NOMO-1 (cell line): ENCODE measurements around the gene DSG3.

Experiments used
- DNase-seq, 2 experiments: peaks; one replicate each; lab custom pipeline; 2025; ENCODE audit not compliant: unreplicated experiment in 2 of 2; lab: John Stamatoyannopoulos, UW

The DSG3 gene

DNA sequence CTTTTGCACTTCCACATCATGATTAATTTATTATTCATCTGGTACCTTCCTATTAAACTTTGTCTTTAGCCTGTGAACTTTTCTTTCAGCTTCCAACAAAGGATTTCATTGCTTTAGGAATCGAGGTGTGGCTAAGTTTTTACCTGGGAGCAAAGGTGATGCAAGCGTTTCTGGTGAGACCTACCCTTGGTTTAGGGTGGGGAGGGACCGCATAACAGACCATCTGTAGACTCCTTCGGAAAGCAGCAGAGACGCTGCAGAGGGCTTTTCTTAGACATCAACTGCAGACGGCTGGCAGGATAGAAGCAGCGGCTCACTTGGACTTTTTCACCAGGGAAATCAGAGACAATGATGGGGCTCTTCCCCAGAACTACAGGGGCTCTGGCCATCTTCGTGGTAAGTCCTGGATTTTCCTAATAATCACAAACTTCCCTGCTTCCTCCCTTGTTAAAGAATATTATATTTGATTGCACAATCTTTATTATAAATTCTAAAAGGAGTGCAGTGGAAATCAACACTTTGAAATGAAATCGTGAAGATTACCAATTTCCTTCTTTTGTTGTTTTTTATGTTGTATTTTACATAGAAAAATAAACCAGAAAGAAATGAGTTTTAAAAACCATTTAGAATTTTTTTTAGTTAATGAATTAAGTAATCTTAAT is at the start of gene DSG3:
Gene DSG3 (plus strand): TSS at position 212 of the 662 bp plus-strand sequence. CDS start 137 bp downstream, at position 349.
- no peak for DNase-seq

DNA sequence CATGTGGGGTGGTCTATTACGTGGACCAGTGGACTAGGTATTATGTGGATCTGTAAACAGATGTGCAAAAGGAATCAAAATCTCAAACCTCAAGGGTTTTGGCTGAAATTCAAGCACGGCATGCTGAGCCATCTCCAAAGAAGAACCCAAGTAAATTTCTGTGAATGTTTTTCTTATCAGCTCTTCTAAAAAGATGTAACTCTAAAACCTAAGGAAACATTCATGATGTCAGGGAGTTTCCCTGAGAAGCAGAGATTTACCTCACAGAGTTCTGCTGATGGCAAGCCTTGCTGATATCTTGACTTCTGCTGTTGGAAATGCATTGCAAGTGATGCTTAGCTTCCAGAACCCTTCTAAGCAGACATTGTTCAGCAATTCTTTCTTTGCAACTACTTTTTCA is 49.4 kb upstream of the DSG3 start:
- no peak for DNase-seq

GRCh38 chr18:31399306-31400032 is 48.1 kb upstream of the DSG3 start:
- DNase-seq: peak; percentile 9 to 52

GRCh38 chr18:31401156-31402025 is 46.1 kb upstream of the DSG3 start:
- no peak for DNase-seq

- DNase-seq: no peak
These were observed 45.5 kb upstream of the DSG3 start for GRCh38 chr18:31402026-31402373.

GRCh38 chr18:31403409-31403808 is 44.1 kb upstream of the DSG3 start:
- DNase-seq: no peak

DNA sequence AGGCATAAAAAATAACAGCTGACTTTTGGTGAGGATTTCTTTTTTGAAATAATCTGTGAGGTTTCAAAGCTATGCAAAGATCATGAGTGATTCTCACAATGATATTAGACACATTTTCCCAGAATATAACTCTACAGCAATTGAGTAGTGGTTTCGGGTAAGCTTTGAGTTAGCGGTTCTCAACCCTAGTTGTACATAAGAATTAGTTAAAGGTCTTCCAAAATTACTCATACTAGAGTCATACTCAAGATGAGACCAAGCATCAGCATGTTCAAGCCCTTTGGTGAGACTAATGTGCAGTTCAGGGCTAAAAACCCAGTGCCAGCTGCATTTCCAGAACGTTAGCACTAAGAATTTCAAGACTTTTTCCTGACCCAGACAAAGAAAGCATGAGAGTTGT is 39.9 kb upstream of the DSG3 start:
- DNase-seq: no peak

DNA sequence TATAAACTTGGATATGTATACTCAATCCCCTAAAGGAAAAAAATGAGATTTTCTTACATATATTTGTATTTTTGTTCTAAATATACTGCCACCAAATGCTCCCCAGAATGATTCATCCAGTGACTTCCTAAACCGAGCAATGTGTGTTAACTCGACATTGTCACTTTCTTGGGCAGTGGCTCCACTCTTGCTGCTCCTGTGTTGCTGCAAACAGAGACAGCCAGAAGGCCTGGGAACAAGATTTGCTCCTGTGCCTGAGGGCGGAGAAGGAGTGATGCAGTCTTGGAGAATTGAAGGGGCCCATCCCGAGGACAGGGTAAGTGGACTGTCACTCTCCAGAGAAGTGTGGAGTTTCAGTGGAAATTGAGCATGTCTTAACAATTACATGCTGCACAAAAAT is 38.3 kb upstream of the DSG3 start:
- DNase-seq: no peak

GRCh38 chr18:31410716-31411483 is 36.6 kb upstream of the DSG3 start:
- DNase-seq: no peak

DNA sequence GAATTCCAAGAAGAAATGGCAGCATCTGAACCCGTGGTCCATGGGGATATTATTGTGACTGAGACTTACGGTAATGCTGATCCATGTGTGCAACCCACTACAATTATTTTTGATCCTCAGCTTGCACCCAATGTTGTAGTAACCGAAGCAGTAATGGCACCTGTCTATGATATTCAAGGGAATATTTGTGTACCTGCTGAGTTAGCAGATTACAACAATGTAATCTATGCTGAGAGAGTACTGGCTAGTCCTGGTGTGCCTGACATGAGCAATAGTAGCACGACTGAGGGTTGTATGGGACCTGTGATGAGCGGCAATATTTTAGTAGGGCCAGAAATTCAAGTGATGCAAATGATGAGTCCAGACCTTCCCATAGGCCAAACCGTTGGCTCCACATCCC is 34.4 kb upstream of the DSG3 start:
- no peak for DNase-seq

DNA sequence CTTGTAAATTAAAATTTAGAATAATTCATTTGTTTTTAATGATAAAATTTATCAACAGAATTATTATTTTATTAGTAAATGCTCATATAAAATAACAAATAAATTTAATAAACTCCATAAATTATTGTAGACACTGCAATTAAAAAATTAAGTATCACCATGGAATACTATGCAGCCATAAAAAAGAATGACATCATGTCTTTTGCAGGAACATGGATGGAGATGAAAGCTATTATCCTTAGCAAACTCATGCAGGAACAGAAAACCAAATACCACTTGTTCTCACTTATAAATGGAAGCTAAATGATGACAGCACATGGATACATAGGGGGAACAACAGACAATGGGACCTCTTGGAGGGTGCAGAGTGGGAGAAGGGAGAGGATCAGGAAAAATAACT is 29.7 kb upstream of the DSG3 start:
- DNase-seq: no peak

GRCh38 chr18:31419457-31419932 is 28.0 kb upstream of the DSG3 start:
- DNase-seq: no peak

GRCh38 chr18:31420032-31420431 is 27.5 kb upstream of the DSG3 start:
- no peak for DNase-seq

- no peak for DNase-seq
These were observed 27.0 kb upstream of the DSG3 start for GRCh38 chr18:31420524-31420923.

- DNase-seq: peak; percentile 4 to 26
These were observed 23.1 kb upstream of the DSG3 start for GRCh38 chr18:31424383-31424988.

- no peak for DNase-seq
These were observed 21.5 kb upstream of the DSG3 start for GRCh38 chr18:31426021-31426420.

DNA sequence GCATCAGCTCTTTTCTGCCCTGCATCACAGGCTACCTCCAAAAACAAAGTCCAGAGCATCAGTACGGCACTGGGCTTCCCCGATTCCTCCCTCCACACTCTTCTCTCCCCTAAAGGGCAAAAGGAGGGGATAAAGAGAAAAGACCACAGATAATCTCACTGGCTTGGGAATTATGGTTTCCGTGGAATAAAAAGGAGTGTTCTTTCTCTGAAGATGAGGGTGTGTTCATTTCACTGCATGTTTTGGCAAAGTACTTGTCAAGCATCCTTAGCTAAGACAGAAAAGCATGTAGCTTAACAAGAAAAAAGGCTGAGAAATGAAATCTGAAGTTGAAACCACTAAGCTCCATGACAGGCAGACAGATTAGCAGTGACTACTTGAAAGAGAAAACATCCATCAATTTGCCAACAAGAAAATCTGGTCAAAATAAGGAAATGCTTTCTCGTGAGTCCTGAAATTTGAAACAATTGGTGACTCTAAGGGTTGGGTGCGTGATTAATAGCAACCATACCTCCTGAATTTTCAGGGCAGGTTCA is 20.6 kb upstream of the DSG3 start:
- no peak for DNase-seq

- DNase-seq: no peak
These were observed 19.3 kb upstream of the DSG3 start for GRCh38 chr18:31428211-31428610.

DNA sequence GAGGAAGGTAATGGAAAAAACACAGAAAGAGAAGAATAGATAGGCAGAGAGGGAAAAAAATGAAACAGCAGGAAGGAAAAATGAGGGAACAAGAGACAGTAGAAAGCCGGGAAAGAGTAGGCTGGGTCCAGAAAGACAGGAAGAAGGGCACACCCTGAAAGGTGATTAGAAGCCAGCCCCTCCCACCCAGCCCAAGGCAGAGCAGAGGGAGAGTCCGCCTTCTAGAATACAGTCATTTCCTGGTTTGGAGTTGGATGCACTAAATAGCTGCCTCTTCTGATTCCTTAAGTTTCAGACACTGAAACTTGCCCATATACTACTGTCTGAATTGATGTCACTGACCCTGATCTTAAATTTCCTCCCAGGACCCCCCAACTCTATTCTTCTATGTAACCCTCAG is 17.9 kb upstream of the DSG3 start:
- DNase-seq: no peak

- no peak for DNase-seq
These were observed 17.5 kb upstream of the DSG3 start for GRCh38 chr18:31430072-31430471.
